K562 (cell line): ENCODE measurements around the gene SYNGR4. TPM values are rescaled to one million over a fixed set of nuclear protein-coding genes. Genes with fewer than 3 reads are reported as not detected.

ENCODE experiments used
- BCL6 ChIP-seq: fragments of 250-450 bp; sonication (Bioruptor Pico); IDR thresholded peaks from 2 replicates; pipeline ENCODE4 v1.4.0; 2020
- MAFG ChIP-seq: fragments of 450-650 bp; conservative IDR thresholded peaks from 2 replicates; pipeline ENCODE4 v1.6.1; 2016; ENCODE audit warnings: missing genetic modification characterization, missing compliant biosample characterization
- MXI1 ChIP-seq: IDR thresholded peaks from 2 replicates; pipeline ENCODE4 v1.6.1; 2011; ENCODE audit warnings: low read depth, mild to moderate bottlenecking, improper control_type of control experiment, low read length
- NFXL1 ChIP-seq: fragments of 450-650 bp; formaldehyde crosslinking; IDR thresholded peaks from 2 replicates; pipeline ENCODE4 v1.4.0; 2021; ENCODE audit warnings: mild to moderate bottlenecking
- PML ChIP-seq: IDR thresholded peaks from 2 replicates; pipeline ENCODE4 v1.6.1; 2012; ENCODE audit warnings: low read length, inconsistent platforms
- PTRF ChIP-seq: fragments of 450-650 bp; IDR thresholded peaks from 2 replicates; pipeline ENCODE4 v1.6.1; 2016; ENCODE audit warnings: mild to moderate bottlenecking, missing genetic modification characterization, missing compliant biosample characterization
- SAFB ChIP-seq: fragments of 200-400 bp; formaldehyde crosslinking; IDR thresholded peaks from 2 replicates; pipeline ENCODE4 v1.6.1; 2017; ENCODE audit warnings: low read depth, low read length, borderline replicate concordance
- SIRT6 ChIP-seq: IDR thresholded peaks from one replicate; pipeline ENCODE4 v1.6.1; 2012; ENCODE audit warnings: low read depth, mild to moderate bottlenecking, control low read depth, inconsistent platforms, low read length, moderate library complexity
- SMARCC2 ChIP-seq: fragments of 450-650 bp; IDR thresholded peaks from 2 replicates; pipeline ENCODE4 v1.6.1; 2017; ENCODE audit warnings: antibody characterized with exemption, moderate library complexity, mild to moderate bottlenecking, low read depth
- SOX6 ChIP-seq: fragments of 450-650 bp; IDR thresholded peaks from 2 replicates; pipeline ENCODE4 v1.6.1; 2014; ENCODE audit warnings: mild to moderate bottlenecking
- TCFL5 ChIP-seq: fragments of 250-450 bp; sonication (Bioruptor Pico); conservative IDR thresholded peaks from 2 replicates; pipeline ENCODE4 v1.6.1; 2021; ENCODE audit warnings: mild to moderate bottlenecking, moderate library complexity, matching md5 sums
- TFAP4 ChIP-seq: sonication (generic); formaldehyde crosslinking; IDR thresholded peaks from 2 replicates; pipeline ENCODE4 v1.8.0; 2022; ENCODE audit warnings: missing genetic modification reagents, mild to moderate bottlenecking, moderate library complexity, borderline replicate concordance
- THAP7 ChIP-seq: fragments of 250-450 bp; sonication (Bioruptor Pico); IDR thresholded peaks from 2 replicates; pipeline ENCODE4 v1.5.0; 2021
- ZNF778 ChIP-seq: fragments of 450-650 bp; formaldehyde crosslinking; IDR thresholded peaks from 2 replicates; pipeline ENCODE4 v1.4.0; 2020; ENCODE audit warnings: mild to moderate bottlenecking, moderate library complexity
- ZNF780A ChIP-seq: fragments of 250-450 bp; sonication (Bioruptor Pico); IDR thresholded peaks from 2 replicates; pipeline ENCODE4 v1.5.0; 2021; ENCODE audit warnings: mild to moderate bottlenecking
- polyA plus RNA-seq, 8 experiments: library from polyadenylated mRNA; depleted of rRNA in 4 of 8; stranded (reverse) in 5 of 8; unstranded in 3 of 8; fragments of >200 nt; fragmentation: Nextera tagmentation in 2 of 8; fragmentation: Illumina TruSeq in 1 of 8; extraction: Ambion mirVana in 2 of 8; extraction: Trizol in 1 of 8; gene quantifications; 2 replicates each; pipeline versions ENCODE4 v1.2.1 to v1.2.3, GENCODE V29; 2011 to 2014; ENCODE audit warnings: inconsistent platforms in 1 of 8, missing spikeins in 1 of 8
- total RNA-seq, 7 experiments: library from RNA; depleted of rRNA in 6 of 7; stranded (reverse); fragments of >200 nt in 6 of 7; fragmentation: Illumina TruSeq in 2 of 7; extraction: Trizol in 2 of 7; gene quantifications; 2 replicates each; pipeline versions ENCODE4 v1.2.1 to v1.2.3, GENCODE V29; 2011 to 2021; ENCODE audit warnings: low replicate concordance in 1 of 7
- TF ChIP-seq, protein P1 (sequence below): fragments of 250-450 bp; sonication (Bioruptor Pico); IDR thresholded peaks from 2 replicates; pipeline ENCODE4 v1.8.0; 2022; ENCODE audit warnings: inconsistent platforms
- TF ChIP-seq, protein P2 (sequence below): fragments of 250-450 bp; sonication (Bioruptor Pico); IDR thresholded peaks from 2 replicates; pipeline ENCODE4 v1.9.0; 2021; ENCODE audit warnings: mild to moderate bottlenecking, inconsistent platforms

SYNGR4 gene
- total and polyA plus RNA-seq, 9 of the 15 experiments (the other 6 are each of a cell fraction or from before 2014, with no cell fraction given), result 0.07 to 0.14 TPM; not detected in 7

GRCh38 chr19:48363810-48364597 is at the start of gene SYNGR4, which contains the start of gene TMEM143 (continued):
- TF ChIP-seq, protein P1, sequence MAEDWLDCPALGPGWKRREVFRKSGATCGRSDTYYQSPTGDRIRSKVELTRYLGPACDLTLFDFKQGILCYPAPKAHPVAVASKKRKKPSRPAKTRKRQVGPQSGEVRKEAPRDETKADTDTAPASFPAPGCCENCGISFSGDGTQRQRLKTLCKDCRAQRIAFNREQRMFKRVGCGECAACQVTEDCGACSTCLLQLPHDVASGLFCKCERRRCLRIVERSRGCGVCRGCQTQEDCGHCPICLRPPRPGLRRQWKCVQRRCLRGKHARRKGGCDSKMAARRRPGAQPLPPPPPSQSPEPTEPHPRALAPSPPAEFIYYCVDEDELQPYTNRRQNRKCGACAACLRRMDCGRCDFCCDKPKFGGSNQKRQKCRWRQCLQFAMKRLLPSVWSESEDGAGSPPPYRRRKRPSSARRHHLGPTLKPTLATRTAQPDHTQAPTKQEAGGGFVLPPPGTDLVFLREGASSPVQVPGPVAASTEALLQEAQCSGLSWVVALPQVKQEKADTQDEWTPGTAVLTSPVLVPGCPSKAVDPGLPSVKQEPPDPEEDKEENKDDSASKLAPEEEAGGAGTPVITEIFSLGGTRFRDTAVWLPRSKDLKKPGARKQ, result no peak
- peak; percentile 50; the same call in 1 of the 2 replicates for TF ChIP-seq PML
- no peak for TF ChIP-seq SAFB
- no peak for TF ChIP-seq MAFG (tag)
- no peak for TF ChIP-seq BCL6 (CRISPR knock-in tag)
- TF ChIP-seq SOX6, result peak; percentile 39; the same call in 1 of the 2 replicates
- no peak for TF ChIP-seq MXI1
- no peak for TF ChIP-seq PTRF (tag)
- TF ChIP-seq, protein P2, sequence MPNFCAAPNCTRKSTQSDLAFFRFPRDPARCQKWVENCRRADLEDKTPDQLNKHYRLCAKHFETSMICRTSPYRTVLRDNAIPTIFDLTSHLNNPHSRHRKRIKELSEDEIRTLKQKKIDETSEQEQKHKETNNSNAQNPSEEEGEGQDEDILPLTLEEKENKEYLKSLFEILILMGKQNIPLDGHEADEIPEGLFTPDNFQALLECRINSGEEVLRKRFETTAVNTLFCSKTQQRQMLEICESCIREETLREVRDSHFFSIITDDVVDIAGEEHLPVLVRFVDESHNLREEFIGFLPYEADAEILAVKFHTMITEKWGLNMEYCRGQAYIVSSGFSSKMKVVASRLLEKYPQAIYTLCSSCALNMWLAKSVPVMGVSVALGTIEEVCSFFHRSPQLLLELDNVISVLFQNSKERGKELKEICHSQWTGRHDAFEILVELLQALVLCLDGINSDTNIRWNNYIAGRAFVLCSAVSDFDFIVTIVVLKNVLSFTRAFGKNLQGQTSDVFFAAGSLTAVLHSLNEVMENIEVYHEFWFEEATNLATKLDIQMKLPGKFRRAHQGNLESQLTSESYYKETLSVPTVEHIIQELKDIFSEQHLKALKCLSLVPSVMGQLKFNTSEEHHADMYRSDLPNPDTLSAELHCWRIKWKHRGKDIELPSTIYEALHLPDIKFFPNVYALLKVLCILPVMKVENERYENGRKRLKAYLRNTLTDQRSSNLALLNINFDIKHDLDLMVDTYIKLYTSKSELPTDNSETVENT (CRISPR knock-in tag), result 0 out of 2 replicates have a peak, but pooled peaks have one; percentile 63
- TF ChIP-seq SMARCC2, result no peak
- TF ChIP-seq TCFL5 (CRISPR knock-in tag), result no peak
- TF ChIP-seq TFAP4 (CRISPR knock-in tag), result peak; percentile 96
- TF ChIP-seq ZNF778, result no peak
- no peak for TF ChIP-seq SIRT6
- TF ChIP-seq ZNF780A, result no peak
- TF ChIP-seq THAP7 (CRISPR knock-in tag), result no peak
- no peak for TF ChIP-seq NFXL1 (CRISPR knock-in tag)
